Stimulated activated CD4-positive, alpha-beta T cell treated with anti-CD3 and anti-CD28 coated beads, Interleukin-12 subunit alpha, Interleukin-12 subunit beta, amount 100 ng/mL, for 4 hours (primary cell): ENCODE measurements around the gene MFSD6L.
A peak's percentile ranks its signal among the peaks of the same experiment; 100 is the strongest.

Source experiments
- DNase-seq: peaks from one replicate; pipeline ENCODE4 v3.0.0-alpha.2; 2020

MFSD6L gene, protein sequence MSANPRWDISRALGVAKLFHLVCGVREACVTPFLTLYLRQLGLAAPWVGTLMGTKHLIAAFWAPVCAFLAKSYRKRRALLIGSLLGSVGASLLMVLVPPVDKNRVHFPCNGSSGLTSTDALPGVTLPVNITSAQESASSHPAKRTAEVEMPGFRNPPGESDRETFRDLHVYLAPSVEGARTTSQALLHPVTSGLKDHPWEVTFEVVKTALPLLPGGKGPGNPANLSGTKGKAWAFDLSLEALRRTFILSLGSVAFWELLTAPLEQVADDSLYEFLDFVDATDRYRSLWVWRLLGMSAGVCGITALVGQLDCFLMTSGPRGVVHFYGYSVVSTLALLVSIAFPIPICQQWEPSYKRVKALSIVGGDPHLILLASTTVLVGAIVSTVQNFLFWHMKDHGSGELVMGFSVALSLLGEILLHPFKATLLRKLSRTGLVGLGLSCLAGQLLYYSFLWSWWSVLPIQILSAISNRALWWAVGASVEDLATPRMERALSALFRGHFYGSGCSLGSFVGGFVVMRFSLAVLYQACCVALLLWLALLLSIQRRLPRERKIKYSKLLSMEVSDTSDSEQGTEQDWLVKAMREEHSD

DNA sequence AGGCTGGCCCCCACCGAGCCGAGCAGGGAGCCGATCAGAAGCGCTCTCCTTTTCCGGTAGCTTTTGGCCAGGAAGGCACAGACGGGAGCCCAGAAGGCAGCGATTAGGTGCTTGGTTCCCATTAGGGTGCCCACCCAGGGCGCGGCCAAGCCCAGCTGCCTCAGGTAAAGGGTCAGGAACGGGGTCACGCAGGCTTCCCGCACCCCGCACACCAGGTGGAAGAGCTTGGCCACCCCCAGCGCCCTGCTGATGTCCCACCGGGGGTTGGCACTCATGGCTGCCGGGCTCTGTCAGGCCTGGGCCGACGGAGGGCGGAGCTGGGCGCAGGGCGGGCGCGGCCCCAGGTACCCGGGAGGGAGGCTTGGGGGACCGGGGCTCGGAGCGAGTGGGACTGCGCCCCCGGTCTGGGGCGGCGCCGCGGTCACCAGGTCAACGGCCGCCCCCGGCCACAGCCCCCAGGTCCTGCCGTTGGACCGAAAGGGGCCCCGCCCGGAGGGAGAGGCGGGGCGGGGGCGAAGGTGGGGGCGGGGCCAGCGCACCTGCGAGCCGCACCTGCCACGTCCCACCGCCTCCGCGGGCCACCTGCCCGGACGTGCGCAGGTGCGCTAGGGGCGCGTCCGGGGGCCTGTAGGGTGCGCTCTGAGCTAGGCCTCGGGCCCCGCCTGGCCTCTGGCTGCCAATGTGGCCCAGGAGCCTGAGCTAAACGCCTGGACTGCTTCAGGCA lies at the start of gene MFSD6L:
MFSD6L (minus strand) TSS at position 520 of the 724 bp plus-strand sequence; CDS start at position 275, 245 bp downstream.
- DNase-seq, result no peak

DNA sequence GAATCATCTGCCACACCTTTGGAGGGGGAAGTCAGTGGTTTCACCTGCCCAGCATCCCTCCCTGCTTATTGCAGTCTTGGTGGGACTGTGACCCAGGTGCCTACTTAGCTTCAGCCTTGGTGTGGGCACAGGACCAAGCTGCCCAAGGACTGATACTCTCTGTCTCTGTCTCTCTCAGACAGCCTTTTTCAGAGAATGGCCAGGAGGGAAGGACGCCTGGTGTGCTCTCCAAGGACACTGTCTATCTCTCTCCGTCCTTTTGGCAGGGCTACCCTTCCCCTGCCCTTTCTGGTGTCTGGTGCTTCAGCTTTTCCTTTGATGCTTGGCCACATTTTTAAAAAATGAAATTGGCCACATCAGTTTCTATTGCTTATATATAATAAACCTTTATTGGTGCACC lies 48.7 kb upstream of the MFSD6L start:
- DNase-seq, result no peak

DNA sequence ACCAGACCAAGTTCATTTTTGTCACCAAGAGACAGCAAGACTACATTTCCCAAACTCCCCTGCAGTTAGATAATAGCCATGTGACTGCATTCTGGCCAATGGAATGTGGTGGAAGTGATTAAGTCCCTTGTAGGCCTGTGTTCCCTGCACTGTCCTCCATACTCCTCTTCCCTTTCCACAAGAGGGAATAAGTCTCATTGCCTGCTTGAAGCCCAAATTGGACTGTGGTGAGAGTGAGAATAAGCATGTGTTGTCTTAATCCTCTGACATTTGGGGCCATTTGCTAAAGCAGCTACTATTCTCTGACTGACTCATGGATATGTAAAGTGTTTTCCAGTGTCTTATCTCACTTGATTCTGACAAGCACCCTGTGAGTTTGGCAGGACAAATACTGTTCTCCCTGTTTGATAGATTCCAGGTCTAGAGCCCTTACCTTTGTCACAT lies 47.6 kb upstream of the MFSD6L start:
- no peak for DNase-seq

DNA sequence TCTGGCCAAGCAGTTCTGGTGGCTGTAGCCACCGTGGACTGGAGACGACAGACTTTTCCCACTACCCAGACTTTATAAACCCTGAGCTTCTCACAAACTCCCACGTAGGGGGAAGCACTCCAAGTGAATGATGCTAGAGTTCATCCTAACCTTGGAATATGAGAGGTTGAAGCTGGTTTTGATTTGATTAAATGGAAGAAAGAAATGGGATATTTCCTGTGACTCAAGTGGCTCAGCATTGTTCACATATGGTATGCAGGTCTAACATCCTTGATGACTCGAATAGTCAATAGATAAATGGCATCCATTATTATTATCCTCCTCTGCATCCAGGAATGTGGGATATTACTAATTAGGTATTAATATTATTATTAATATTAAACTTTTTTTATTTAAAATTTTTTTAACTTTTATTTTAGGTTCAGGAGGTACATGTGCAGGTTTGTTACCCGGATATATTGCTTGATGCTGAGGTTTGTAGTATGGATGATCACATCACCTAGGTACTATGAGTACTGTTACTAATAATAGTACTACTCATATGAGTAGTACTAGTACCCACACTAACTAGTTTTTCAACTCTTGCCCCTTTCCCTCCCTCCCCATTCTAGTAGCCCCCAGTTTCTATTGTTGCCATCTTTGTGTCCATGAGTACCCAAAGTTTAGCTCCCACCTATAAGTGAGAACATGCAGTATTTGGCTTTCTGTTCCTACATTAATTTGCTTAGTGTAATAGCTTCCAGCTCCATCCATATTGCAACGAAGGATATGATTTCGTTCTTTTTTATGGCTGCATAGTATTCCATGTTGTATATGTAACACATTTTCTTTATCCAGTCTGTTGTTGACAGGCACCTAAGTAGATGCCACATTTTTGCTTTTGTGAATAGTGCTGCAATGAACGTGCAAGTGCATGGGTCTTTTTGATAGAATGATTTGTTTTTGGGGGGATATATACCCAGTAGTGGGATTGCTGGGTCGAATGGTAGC lies 45.4 kb upstream of the MFSD6L start:
- DNase-seq, result no peak

DNA sequence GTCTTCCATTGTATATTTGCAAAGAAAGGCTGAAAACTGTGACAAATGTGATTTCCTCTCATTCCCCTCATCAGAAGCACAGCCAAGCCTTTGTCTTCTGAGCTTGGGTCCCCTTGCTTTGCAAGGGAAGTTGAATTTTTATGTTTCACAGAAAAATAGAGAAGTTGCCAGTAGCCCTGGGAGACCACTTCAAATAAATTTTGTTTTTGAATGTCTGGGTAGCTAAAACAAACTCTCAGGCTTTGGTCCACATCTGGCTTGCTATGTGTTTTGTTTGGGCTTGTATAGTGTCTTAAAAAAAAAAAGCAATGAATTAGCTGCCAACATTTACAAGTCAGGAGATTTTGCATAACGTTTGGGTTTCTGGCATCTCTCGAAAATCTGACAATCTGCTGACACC lies 44.2 kb upstream of the MFSD6L start:
- DNase-seq, result no peak

DNA sequence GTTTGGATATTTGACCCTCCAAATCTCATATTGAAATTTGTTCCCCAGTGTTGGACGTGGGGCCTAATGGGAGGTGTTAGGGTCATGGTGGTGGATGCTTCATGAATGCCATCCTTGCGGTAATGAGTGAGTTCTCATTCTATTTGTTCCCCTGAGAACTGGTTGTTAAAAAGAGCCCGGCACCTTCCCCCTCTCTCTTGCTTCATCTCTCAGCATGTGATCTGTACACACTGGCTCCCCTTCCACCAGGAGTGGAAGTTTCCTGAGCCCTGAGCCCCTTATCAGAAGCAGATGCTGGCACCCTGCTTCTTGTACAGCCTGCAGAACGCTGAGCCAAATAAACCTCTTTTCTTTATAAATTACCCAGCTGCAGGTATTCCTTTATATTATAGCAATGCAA lies 42.7 kb upstream of the MFSD6L start:
- no peak for DNase-seq

DNA sequence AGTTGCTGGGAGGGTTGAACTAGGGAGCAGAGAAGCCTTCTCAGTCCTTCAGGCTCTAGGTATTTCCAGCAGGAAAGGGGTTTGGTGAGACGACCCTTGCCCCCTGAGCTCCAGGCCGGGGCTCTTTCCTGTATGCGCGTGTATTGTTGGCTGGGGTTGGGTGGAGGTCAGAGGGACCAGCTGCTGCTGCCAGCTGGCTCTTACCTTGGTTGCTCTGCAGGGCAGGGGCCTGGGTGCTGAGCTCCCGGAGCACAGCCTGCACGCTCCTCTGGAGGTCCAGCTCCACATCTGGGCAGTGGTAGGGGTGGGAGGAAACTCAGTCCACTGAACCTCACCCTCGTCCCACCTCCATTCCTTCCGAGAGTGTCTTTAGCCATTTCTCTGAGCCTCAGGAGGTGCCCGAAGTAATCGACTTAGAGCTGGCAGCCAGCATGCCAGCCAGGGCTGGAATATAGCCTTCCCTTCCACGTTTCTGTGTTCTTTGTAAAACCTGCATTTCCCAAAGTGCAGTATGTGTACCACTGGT lies 40.3 kb upstream of the MFSD6L start:
- no peak for DNase-seq

DNA sequence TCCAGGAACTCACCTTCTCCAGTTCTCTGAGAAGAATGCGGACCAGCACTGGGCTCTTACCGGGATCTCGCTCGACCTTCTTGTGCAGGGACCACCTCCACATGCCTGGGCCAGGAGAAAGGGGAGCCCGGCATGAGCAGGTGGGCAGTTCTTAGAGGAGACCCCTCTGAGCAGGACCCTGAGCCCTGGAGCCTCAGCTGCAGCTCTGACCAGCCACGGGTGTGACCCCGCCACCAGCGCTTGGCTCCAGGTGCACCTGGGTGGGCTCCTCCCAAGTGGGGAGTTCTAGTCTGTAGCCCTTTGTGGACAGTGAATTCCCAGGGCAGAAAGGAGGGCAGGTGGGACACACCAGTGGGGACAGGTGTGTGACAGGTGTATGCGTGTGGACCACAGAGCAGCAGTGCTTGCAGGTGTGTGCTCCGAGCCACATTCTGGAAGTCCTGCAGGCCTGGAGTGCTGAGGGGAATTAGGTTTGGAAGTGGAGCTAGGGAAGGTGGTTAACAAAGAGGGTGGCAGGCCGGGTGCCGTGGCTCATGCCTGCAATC lies 39.5 kb upstream of the MFSD6L start:
- DNase-seq, result no peak

DNA sequence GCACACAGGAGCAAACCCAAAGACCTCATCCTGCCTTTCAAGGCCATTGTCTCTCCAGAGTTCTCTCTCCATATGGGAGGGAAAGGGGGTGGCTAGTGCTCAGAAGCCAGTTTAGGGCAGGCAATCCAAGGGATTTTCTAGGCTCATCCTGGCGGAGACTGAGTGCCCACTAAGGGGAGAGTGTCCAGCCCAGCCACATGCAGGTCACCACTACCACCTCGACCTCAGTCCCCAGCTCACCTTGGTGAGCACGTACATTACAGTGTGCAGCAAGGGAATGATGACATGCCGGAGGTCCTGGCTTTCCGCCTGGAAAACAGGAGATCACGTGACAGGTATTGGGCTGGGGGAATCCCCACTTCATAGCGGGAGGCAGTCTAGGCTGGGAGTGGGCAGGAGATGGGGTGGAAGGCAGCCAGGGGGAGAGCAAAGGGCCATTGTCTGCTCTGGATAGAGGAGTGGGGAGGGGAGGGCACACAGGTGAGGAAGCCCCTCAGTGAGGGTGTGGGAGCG lies 38.5 kb upstream of the MFSD6L start:
- no peak for DNase-seq

DNA sequence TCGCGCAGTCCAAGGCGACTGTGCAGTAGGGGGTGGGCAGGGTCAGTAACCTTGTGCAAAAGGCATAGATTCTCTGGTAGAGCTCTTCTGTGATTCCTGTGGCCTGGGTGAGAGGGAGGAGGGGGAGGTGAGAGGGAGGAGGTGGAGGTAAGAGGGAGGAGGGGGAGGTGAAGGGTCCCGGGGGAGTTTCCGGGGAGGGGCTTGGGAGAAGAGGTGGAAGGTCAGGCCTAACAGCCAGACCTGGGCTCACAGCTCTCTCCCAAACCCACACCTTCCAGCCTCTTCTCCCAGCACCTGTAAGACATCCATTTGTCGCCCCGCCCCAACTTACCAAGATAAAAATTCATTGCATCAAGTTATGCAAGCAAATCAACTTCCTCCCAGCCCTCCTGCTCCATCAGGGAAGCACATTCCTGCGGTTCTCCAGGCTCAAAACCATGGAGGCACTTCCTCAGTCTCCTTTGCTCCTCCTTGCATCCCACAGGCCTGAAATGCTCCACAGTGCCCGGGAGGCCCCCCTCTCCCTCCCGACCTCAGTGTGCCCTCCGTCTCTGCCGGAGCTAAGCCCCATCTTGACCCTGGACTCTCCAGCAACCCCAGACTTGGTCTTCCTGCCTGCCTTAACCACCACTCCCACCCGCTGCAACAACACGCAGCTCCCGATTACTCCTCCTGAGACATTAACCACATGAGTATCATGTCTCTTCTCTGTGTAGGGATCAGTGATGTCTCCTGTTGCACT lies 37.8 kb upstream of the MFSD6L start:
- no peak for DNase-seq

DNA sequence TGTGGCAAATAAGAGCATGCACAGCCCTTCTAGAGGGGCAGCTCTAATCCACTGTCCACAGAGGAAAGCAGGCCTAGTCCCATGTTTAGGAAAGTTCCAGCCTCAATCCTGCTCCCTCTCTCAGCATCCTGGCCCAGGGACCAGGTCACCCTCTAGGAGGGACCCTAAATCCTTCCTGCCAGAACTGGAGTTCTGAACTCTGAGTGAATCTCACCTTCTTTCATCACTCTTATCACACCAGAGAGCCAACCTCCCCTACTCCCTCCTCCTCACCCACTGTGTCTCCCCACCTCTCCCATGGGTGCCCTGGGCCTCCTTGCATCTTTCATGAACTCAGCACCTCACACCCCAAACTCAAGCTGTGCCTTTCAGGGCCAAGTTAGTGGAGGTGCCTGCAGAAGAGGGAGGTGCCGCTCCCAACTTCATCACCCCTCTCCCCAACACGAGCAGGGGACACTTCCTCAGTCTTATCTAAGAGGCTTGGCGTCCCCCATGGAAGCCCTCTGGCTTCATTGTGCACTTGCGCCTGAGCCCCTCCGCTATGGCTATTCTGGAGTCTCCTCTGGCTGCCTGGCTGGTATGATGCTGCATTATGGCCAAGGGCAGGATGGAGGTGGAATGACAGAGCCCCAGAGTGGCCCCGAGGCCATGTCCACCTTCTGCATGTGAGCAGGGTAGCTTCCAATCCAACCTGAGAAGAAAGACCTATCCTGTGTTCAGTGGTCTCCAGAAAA lies 36.6 kb upstream of the MFSD6L start:
- DNase-seq, result no peak

DNA sequence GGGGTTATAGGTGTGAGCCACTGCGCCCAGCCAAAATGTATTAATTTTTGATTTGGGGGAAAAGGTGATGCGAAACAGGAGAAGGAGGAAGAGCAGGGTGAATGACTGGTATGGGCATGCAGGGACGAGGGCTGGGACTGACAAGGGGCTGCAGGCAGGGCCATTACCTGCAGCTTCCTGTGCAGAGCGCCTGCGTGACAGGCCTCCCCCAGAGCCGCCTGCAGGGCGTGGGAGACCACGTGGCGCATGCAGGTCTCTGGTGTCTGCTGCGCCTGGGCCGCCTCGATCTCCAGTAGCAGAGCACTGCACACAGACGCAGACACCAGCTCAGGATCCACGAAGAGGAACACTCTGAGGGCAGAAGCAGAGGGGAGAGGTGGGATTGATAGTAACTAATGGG lies 35.9 kb upstream of the MFSD6L start:
- DNase-seq, result no peak

DNA sequence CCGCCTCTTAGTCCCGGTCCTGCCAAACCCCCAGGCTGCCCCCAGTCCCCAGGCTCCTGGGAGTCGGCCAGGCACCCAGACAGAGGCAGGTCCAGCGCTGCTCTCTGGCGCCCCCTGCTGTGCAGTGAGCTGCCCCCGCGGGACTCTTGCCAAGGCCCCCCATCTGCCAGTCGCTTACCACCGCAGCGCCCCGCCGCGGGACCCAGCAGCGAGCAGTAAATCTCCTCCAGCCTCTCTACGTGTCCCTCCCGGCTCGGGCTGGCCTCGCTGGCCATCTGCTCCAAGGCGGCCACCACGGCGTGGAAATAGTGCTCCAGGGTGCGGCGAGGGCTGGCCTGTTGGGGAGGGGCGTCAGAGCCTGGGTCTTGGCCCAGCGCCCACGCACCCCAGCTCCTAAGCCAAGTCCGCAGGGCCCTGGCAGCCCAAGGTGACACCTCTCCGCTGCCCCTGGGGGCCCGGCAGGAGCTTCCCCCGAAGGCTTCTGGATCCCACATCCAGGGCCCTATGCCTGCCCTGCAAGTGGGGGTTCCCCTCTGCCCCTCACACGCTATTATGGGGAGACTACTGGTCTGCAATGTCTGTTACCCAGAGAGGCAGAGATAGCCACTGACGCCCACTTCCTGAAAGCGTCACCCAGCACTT lies 33.7 kb upstream of the MFSD6L start:
- DNase-seq, result peak; percentile 19

DNA sequence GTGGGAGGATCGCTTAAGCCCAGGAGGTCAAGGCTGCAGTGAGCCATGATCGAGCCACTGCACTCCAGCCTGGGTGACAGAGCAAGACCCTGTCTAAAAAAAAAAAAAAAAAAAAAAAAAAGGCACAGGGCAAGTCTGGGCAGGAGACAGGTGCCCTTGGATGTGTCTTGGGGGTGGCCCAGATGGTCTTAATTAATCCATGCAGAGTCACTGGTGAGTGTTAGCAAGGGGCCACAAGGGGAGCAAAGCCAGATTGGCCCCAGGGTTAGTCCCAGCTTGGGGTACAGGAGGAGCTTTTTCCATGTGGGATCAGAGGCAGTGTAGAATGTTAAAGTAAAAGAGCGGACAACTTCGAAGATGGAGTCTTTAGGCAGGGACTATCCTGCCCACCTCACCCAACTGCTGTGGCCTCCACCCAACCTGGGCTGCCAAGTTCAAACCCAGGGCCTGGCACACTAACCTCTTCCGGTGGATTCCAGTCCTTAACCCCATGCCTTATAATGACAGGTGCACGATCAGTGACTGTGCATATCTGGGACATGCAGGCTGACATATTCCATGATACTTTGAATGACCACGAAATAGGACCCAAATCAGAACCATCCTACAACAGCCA lies 32.2 kb upstream of the MFSD6L start:
- DNase-seq, result no peak

DNA sequence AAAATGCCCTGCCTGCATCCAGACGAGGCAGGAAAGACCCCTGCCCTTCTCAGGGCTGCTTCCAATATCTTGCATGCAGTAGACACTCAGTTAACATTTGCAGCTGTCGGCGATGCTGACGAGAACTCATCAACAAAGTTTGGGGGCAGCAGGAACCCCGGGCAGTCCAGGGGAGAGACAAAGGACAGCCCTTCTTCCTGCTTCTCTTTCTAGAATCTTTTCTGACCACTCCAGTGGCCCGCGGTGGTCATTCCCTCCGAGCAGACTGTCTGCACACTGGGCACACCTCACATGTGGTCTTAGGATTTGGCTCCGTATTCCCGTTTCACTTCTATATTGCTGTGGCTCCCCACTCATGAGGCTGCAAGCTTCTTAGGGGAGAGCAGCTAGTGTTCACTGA lies 31.0 kb upstream of the MFSD6L start:
- DNase-seq, result no peak

DNA sequence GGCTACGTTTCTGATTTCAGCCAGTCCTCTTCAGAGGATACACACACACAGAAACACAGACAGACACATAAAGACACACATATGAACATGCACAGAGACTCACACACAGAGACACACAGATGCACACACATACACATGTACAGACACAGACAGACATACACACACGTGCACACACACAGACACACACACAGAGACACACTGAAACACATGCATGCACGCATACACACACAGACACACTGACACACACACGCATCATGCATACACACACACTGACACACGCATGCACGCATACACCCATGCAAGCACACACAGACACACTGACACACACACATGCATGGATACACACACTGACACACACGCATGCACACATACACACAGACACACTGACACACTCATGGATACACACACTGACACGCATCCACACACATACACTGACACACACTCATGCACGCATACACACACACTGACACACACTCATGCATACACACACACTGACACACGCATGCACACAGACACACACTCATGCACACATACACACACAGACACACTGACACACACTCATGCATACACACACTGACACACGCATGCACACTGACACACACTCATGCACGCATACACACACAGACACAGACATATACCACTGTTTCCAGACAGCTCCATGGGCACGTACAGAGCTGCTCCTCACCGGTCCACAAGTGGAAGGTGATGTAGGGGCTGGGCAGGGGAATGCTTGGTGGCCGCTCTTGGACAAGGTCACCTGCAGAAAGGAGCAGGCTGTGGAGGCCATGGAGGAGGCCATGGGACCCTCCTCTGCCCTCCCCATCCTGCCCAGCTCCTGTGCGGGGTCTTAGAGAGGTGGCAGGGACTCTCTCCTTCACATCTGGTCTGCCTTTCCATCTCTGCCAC lies 30.1 kb upstream of the MFSD6L start:
- DNase-seq, result no peak

DNA sequence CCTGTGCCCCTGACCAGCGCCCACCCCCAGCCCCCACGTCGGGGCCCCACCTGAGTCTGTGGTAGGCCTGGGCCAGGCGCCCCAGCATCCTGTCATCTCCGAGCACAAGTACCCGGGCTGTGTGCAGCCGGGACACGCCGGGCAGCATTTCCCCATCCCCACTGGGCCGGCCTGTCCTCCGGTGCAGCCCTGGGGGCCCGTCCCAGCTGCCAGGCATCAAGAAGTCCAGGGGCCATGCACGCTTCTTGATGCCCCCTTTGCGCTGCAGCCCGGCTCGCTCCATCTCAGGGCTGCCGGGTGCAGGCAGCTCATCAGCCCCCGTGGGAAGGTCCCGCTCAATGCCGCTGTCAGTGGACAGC lies 29.3 kb upstream of the MFSD6L start:
- DNase-seq, result no peak

DNA sequence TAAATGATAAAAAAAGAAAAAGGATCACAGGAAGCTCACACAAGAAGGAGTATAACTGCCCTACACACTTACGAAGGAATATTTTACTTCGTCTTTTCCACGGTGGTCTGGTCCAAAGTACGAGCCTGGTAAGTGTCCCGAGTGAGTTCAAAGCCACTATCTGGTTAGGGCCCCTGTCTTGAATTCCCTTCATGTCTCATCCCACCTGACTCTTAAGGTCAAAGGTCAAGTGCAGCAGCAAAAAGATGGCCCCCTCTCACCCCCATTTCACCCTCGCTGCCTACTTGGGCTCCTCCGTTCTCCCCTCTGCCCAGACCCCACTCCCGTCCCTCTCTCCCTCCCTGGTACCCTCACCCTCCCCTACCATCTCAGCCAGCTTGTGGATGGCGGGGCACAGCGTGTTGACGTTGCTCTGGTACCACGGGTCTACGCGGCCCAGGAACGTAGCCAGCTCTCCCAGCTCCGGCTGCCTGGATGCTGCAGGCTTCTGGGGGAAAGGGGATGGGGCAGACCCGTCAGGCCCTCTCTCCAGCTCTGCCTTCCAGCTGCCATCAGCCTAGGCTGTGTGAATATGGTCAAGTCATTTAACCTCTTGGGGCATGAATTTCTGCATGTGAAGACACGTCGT lies 27.8 kb upstream of the MFSD6L start:
- no peak for DNase-seq
